Endothelial cell of umbilical vein (primary cell): ENCODE results near the gene CACNA2D3. TPM values are rescaled to one million over a fixed set of nuclear protein-coding genes. Genes with fewer than 3 reads are reported as not detected.

ENCODE experiments used
- BruUV-seq: library from RNA; stranded (reverse); fragments of 400-500 nt; replicated peaks from 2 replicates; lab custom pipeline; 2021; lab: Mats Ljungman, UMichigan
- CTCF ChIA-PET: fragments of 300-600, 350-600 bp; sonication (Branson Sonifier 250); formaldehyde crosslinking; loops from one replicate; lab custom pipeline; 2021; ENCODE audit warnings: antibody characterized with exemption, inconsistent platforms; lab: Charles Lee
- POLR2A ChIA-PET: fragments of 300-600, 350-600 bp; sonication (Branson Sonifier 250); formaldehyde crosslinking; loops from one replicate; lab custom pipeline; 2021; ENCODE audit warnings: antibody characterized with exemption, inconsistent platforms; lab: Charles Lee
- DNase-seq: peaks from one replicate; pipeline ENCODE4 v3.0.0-alpha.2; 2011; ENCODE audit warnings: low read depth, low spot score
- FAIRE-seq: peaks from 2 replicates; lab custom pipeline; 2011; peaks lifted over from hg19 to GRCh38; lab: Jason Lieb, UNC
- H2AFZ ChIP-seq: 2 replicates; pipeline ENCODE4 v1.6.0; 2012; ENCODE audit warnings: low read depth, low read length, control low read depth, inconsistent platforms
- H3K27ac ChIP-seq: 2 replicates; pipeline ENCODE4 v1.5.1; 2011; ENCODE audit warnings: low read depth, mild to moderate bottlenecking, control low read depth, low read length, moderate library complexity; ENCODE audit not compliant: insufficient read depth
- H3K27me3 ChIP-seq, 2 experiments: 2 replicates each; pipeline versions ENCODE4 v1.6.0 to v1.6.1; 2011; ENCODE audit warnings: low read length in 2 of 2, mixed read lengths in 1 of 2; ENCODE audit not compliant: control insufficient read depth in 2 of 2, insufficient read depth in 2 of 2
- H3K36me3 ChIP-seq, 2 experiments: 2 replicates in 1 of 2; 3 replicates in 1 of 2; pipeline ENCODE4 v1.5.1; 2011; ENCODE audit warnings: low read length in 2 of 2, mild to moderate bottlenecking in 1 of 2, moderate library complexity in 1 of 2; ENCODE audit not compliant: control insufficient read depth in 2 of 2, insufficient read depth in 2 of 2; ENCODE audit errors: extremely low read depth in 1 of 2
- H3K4me1 ChIP-seq: 3 replicates; pipeline ENCODE4 v1.5.1; 2011; ENCODE audit warnings: mild to moderate bottlenecking, low read length; ENCODE audit not compliant: control insufficient read depth, insufficient read depth; ENCODE audit errors: extremely low read depth
- H3K4me2 ChIP-seq: 2 replicates; pipeline ENCODE4 v1.6.1; 2011; ENCODE audit warnings: low read length, control low read depth, mixed read lengths; ENCODE audit not compliant: insufficient read depth
- H3K4me3 ChIP-seq, 3 experiments: fragments of 200-600 bp in 1 of 3; sonication (generic), shearing (Covaris generic) in 1 of 3; replicated peaks in 1 of 3; 2 replicates each; pipeline ENCODE4 v1.5.1; 2011 to 2016; ENCODE audit warnings: control low read depth in 3 of 3, low read length in 3 of 3, mild to moderate bottlenecking in 2 of 3, inconsistent platforms in 1 of 3, low read depth in 1 of 3, moderate library complexity in 1 of 3; ENCODE audit not compliant: insufficient read depth in 1 of 3
- H3K79me2 ChIP-seq: 2 replicates; pipeline ENCODE4 v1.6.0; 2012; ENCODE audit warnings: low read length, inconsistent platforms; ENCODE audit not compliant: control insufficient read depth, insufficient read depth
- H3K9ac ChIP-seq: replicated peaks from 2 replicates; pipeline ENCODE3; 2011; ENCODE audit warnings: low read length, control low read depth; ENCODE audit not compliant: insufficient read depth; ENCODE audit errors: extremely low read depth
- H3K9me1 ChIP-seq: replicated peaks from 3 replicates; pipeline ENCODE4 v1.6.0; 2011; ENCODE audit warnings: mild to moderate bottlenecking, low read length; ENCODE audit not compliant: control insufficient read depth, insufficient read depth; ENCODE audit errors: extremely low read depth
- H3K9me3 ChIP-seq: replicated peaks from 2 replicates; pipeline ENCODE4 v1.5.1; 2012; ENCODE audit warnings: low read length, inconsistent platforms; ENCODE audit not compliant: control insufficient read depth, insufficient read depth
- H4K20me1 ChIP-seq: replicated peaks from 2 replicates; pipeline ENCODE3; 2011; ENCODE audit warnings: mild to moderate bottlenecking, low read length; ENCODE audit not compliant: control insufficient read depth, insufficient read depth; ENCODE audit errors: extremely low read depth
- EZH2 ChIP-seq: IDR thresholded peaks from 2 replicates; pipeline ENCODE4 v1.6.1; 2012; ENCODE audit warnings: borderline replicate concordance, low read depth, mild to moderate bottlenecking, moderate library complexity, low read length, inconsistent platforms; ENCODE audit not compliant: severe bottlenecking
- FOS ChIP-seq: IDR thresholded peaks from 2 replicates; pipeline ENCODE4 v1.6.1; 2011; ENCODE audit warnings: mild to moderate bottlenecking, low read length, moderate library complexity, borderline replicate concordance; ENCODE audit not compliant: insufficient read depth
- GATA2 ChIP-seq: IDR thresholded peaks from 2 replicates; pipeline ENCODE4 v1.7.0; 2011; ENCODE audit warnings: low read depth, mild to moderate bottlenecking, moderate library complexity, mixed read lengths, low read length; ENCODE audit not compliant: insufficient read length, insufficient read depth
- JUN ChIP-seq: IDR thresholded peaks from 2 replicates; pipeline ENCODE4 v1.6.1; 2011; ENCODE audit warnings: borderline replicate concordance, low read depth; ENCODE audit not compliant: insufficient read length, insufficient read depth
- MAX ChIP-seq: IDR thresholded peaks from 2 replicates; pipeline ENCODE4 v1.6.1; 2011; ENCODE audit not compliant: insufficient read depth, insufficient read length
- MYC ChIP-seq: IDR thresholded peaks from one replicate; pipeline ENCODE4 v1.6.1; 2011; ENCODE audit warnings: mild to moderate bottlenecking, low read depth, low read length
- POLR2A ChIP-seq: IDR thresholded peaks from 2 replicates; pipeline ENCODE4 v1.6.1; 2012; ENCODE audit warnings: low read depth, mild to moderate bottlenecking, control low read depth, low read length
- POLR2AphosphoS5 ChIP-seq: IDR thresholded peaks from 2 replicates; pipeline ENCODE4 v1.6.1; 2012; ENCODE audit warnings: low read depth, mild to moderate bottlenecking, control low read depth, low read length, moderate library complexity; ENCODE audit not compliant: insufficient read depth
- dilution Hi-C: fragments of 300-500 bp; cut with MboI; formaldehyde crosslinking; loops from one replicate; pipeline ENCODE4 v1.15.0; 2019; ENCODE audit warnings: low sequenced_read_pairs; ENCODE audit not compliant: extremely low pct_ligation_motif_present
- intact Hi-C: fragments of 100-400 bp; cut with micrococcal nuclease; formaldehyde crosslinking; loops from one replicate; pipeline ENCODE4 v1.10.0; 2022
- polyA plus RNA-seq, 4 experiments: library from polyadenylated mRNA; depleted of rRNA in 3 of 4; stranded (reverse) in 3 of 4; unstranded in 1 of 4; fragments of >200 nt; gene quantifications; 2 replicates each; pipeline versions ENCODE4 v1.2.1 to v1.2.3, GENCODE V29; 2011 to 2012; ENCODE audit warnings: missing spikeins in 1 of 4
- total RNA-seq: library from RNA; stranded (reverse); gene quantifications from 2 replicates; pipeline ENCODE4 v1.2.3, GENCODE V29; 2021
- TF ChIP-seq, protein P1 (sequence below), 2 donors: IDR thresholded peaks; 1 replicate in 1 of 2; 2 replicates in 1 of 2; pipeline ENCODE4 v1.5.1; 2011; ENCODE audit warnings: low read length in 2 of 2, mild to moderate bottlenecking in 2 of 2, moderate library complexity in 2 of 2, control low read depth in 1 of 2, inconsistent platforms in 1 of 2, low read depth in 1 of 2; ENCODE audit not compliant: insufficient read depth in 1 of 2; ENCODE audit errors: extremely low read depth in 1 of 2

Gene CACNA2D3
- total and polyA plus RNA-seq, 2 donors (not counting 3 experiments of a cell fraction or from before 2014, with no cell fraction given) = not detected

- dilution Hi-C loops = no loop called here
- Histone ChIP-seq H3K9me3 (no peaks in the 10 kb centered on the region), H3K27me3 (peaks cover 11 to 17% of the 10 kb centered on the region in 2 experiments), H3K9me1 (no peaks in the 10 kb centered on the region), H3K4me2 (no peak overlapping the region), H3K36me3 (no peaks in the 10 kb centered on the region), H3K4me1 (no peaks in the 10 kb centered on the region), H3K79me2 (no peaks in the 10 kb centered on the region), H4K20me1 (no peaks in the 10 kb centered on the region), H3K9ac (no peak overlapping the region), H3K27ac (no peak overlapping the region), H2AFZ (no peak overlapping the region), H3K4me3 (no peak overlapping the region)
- FAIRE-seq = no peak
- ChIA-PET POLR2A (no interaction called here), CTCF (no interaction called here)
- intact Hi-C loops = no loop called here
- DNase-seq = no peak
- no TSS peak for BruUV-seq
- TF ChIP-seq JUN (no peak), POLR2AphosphoS5 (no peak), EZH2 (no peak)
These were observed 5.2 kb downstream of the CACNA2D3 start for GRCh38 chr3:54127499-54128056.

GRCh38 chr3:54131026-54131605, 8.8 kb downstream of the CACNA2D3 start:
- no peak for FAIRE-seq
- no peaks in the 10 kb centered on the region for H4K20me1 ChIP-seq
- POLR2A ChIA-PET = no interaction called here

More at GRCh38 chr3:54131026-54131605, 8.8 kb downstream of the CACNA2D3 start:
- Histone ChIP-seq H3K27me3 (no peaks in the 10 kb centered on the region), H3K36me3 (no peaks in the 10 kb centered on the region), H3K4me3 (no peak overlapping the region), H3K27ac (no peak overlapping the region), H3K4me2 (no peak overlapping the region), H2AFZ (no peak overlapping the region), H3K9ac (no peak overlapping the region), H3K9me3 (no peaks in the 10 kb centered on the region), H3K4me1 (no peaks in the 10 kb centered on the region), H3K79me2 (no peaks in the 10 kb centered on the region), H3K9me1 (no peaks in the 10 kb centered on the region)
- no TSS peak for BruUV-seq
- dilution Hi-C loops (no loop called here), intact Hi-C loops (no loop called here)
- TF ChIP-seq JUN (no peak), MAX (no peak), EZH2 (no peak), GATA2 (no peak), POLR2AphosphoS5 (no peak), MYC (no peak), FOS (no peak), POLR2A (no peak)
- TF ChIP-seq, protein P1, sequence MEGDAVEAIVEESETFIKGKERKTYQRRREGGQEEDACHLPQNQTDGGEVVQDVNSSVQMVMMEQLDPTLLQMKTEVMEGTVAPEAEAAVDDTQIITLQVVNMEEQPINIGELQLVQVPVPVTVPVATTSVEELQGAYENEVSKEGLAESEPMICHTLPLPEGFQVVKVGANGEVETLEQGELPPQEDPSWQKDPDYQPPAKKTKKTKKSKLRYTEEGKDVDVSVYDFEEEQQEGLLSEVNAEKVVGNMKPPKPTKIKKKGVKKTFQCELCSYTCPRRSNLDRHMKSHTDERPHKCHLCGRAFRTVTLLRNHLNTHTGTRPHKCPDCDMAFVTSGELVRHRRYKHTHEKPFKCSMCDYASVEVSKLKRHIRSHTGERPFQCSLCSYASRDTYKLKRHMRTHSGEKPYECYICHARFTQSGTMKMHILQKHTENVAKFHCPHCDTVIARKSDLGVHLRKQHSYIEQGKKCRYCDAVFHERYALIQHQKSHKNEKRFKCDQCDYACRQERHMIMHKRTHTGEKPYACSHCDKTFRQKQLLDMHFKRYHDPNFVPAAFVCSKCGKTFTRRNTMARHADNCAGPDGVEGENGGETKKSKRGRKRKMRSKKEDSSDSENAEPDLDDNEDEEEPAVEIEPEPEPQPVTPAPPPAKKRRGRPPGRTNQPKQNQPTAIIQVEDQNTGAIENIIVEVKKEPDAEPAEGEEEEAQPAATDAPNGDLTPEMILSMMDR (IDR thresholded peaks at IDR 0.05; ENCODE audit: extremely low read depth in 1 of 2, insufficient read depth in 1 of 2, low read depth in 1 of 2, low read length in 2 of 2) = no peak
- DNase-seq = no peak
- CTCF ChIA-PET = no interaction called here
